OCI-LY1 (cell line): Measurements from ENCODE around the gene UNC80.

Experiments
- H2AFZ ChIP-seq: fragments of 200-600 bp; sonication (generic), shearing (Covaris generic); 2 replicates; pipeline ENCODE4 v1.6.0; 2014; ENCODE audit warnings: antibody characterized with exemption, mild to moderate bottlenecking, low read length
- H3F3A ChIP-seq: fragments of 200-600 bp; sonication (generic), shearing (Covaris generic); 2 replicates; pipeline ENCODE4 v1.6.0; 2014; ENCODE audit warnings: mild to moderate bottlenecking, antibody characterized with exemption, low read length, moderate library complexity; ENCODE audit not compliant: insufficient read depth
- H3K27ac ChIP-seq: fragments of 200-600 bp; sonication (generic); 2 replicates; pipeline ENCODE4 v1.5.1; 2014; ENCODE audit warnings: low read length, mixed run types, mild to moderate bottlenecking, low read depth; ENCODE audit not compliant: poor library complexity, severe bottlenecking
- H3K27me3 ChIP-seq: fragments of 200-600 bp; sonication (generic); 2 replicates; pipeline ENCODE4 v1.6.0; 2014; ENCODE audit warnings: antibody characterized with exemption, mild to moderate bottlenecking, low read length, moderate library complexity; ENCODE audit not compliant: insufficient read depth
- H3K36me3 ChIP-seq: fragments of 200-600 bp; sonication (generic); 2 replicates; pipeline ENCODE4 v1.6.1; 2014; ENCODE audit warnings: mild to moderate bottlenecking, antibody characterized with exemption, low read length, moderate library complexity, mixed read lengths; ENCODE audit not compliant: insufficient read depth
- H3K4me1 ChIP-seq: fragments of 200-600 bp; sonication (generic); 2 replicates; pipeline ENCODE4 v1.5.1; 2014; ENCODE audit warnings: mild to moderate bottlenecking, low read length, moderate library complexity; ENCODE audit not compliant: insufficient read depth, severe bottlenecking
- H3K4me2 ChIP-seq: fragments of 200-600 bp; sonication (generic), shearing (Covaris generic); 2 replicates; pipeline ENCODE4 v1.6.1; 2014; ENCODE audit warnings: low read length
- H3K4me3 ChIP-seq: fragments of 200-600 bp; sonication (generic); 2 replicates; pipeline ENCODE4 v1.5.1; 2014; ENCODE audit warnings: low read length, low read depth, mild to moderate bottlenecking, mixed read lengths; ENCODE audit not compliant: poor library complexity, severe bottlenecking
- H3K79me2 ChIP-seq: fragments of 200-600 bp; shearing (Covaris generic); 2 replicates; pipeline ENCODE4 v1.6.1; 2016; ENCODE audit warnings: mixed run types, low read length, mixed read lengths; ENCODE audit not compliant: insufficient read depth
- H3K9ac ChIP-seq: fragments of 200-600 bp; sonication (generic), shearing (Covaris generic); 2 replicates; pipeline ENCODE4 v1.6.1; 2014; ENCODE audit warnings: mild to moderate bottlenecking, low read length, mixed read lengths
- H3K9me2 ChIP-seq: fragments of 200-600 bp; sonication (generic), shearing (Covaris generic); 2 replicates; pipeline ENCODE4 v1.6.1; 2014; ENCODE audit warnings: low read depth, mild to moderate bottlenecking, low read length, mixed read lengths
- H3K9me3 ChIP-seq: fragments of 200-600 bp; shearing (Covaris generic); 2 replicates; pipeline ENCODE4 v1.6.1; 2014; ENCODE audit warnings: low read length, mixed read lengths
- H4K20me1 ChIP-seq: fragments of 200-600 bp; sonication (generic), shearing (Covaris generic); 2 replicates; pipeline ENCODE4 v1.6.0; 2016; ENCODE audit warnings: mild to moderate bottlenecking, low read length; ENCODE audit not compliant: insufficient read depth
- CTCF ChIP-seq: fragments of 200-600 bp; sonication (generic), shearing (Covaris generic); IDR thresholded peaks from 2 replicates; pipeline ENCODE4 v1.5.1; 2017; ENCODE audit warnings: mild to moderate bottlenecking, antibody characterized with exemption, low read length, moderate library complexity, mixed read lengths
- EZH2 ChIP-seq: fragments of 200-600 bp; sonication (generic), shearing (Covaris generic); IDR thresholded peaks from 2 replicates; pipeline ENCODE4 v1.8.0; 2017; ENCODE audit warnings: borderline replicate concordance, mixed run types, mild to moderate bottlenecking, antibody characterized with exemption, low read length, moderate library complexity, mixed read lengths

Gene UNC80

DNA sequence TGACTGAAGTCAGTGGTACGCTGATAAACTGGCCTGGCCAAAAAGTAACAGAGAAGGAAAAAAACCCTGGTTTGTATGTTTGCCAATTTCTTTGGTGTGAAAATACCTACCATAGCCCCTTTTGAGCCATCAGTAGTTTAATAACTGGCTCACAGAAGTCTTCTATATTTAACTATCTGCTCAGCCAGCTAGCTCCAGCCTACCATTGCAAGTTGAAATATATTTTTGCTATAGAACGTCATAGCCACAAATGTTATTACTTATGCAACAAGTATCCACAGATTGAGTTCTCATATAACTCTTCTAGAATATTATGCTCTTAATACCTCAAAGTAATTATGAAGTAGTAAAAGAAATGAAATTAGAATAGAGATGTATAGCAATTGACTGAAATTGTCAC, 256.0 kb downstream of the UNC80 start:
- Histone ChIP-seq H3K9ac (no peak overlapping the region), H3K9me3 (no peaks in the 10 kb centered on the region), H3K4me3 (no peak overlapping the region), H3K4me2 (no peak overlapping the region), H3K79me2 (no peaks in the 10 kb centered on the region), H4K20me1 (no peaks in the 10 kb centered on the region), H3K4me1 (no peaks in the 10 kb centered on the region), H3K9me2 (no peaks in the 10 kb centered on the region), H3K27ac (no peak overlapping the region), H2AFZ (no peak overlapping the region), H3F3A (no peaks in the 10 kb centered on the region), H3K36me3 (peaks cover 44% of the 10 kb centered on the region), H3K27me3 (no peaks in the 10 kb centered on the region)
- TF ChIP-seq CTCF, result no peak
- TF ChIP-seq EZH2, result no peak

DNA sequence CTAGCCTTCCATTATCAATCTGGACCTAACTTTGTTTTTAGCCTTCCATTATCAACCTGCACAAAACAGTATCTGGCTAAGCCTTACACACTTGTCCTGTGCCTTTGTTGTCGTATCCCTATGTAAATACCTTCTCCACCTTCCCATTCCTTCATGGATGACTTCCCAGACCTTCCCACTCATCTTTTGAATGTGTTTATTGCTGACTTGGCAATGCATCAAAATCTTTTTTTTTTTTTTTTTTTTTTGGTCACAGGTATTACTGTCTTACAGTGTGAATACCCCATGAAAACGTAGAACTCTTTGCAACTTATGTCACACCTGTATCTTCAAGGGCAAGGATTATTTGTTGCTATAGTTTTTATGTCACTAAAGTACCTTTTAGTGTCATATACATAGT, 256.5 kb downstream of the UNC80 start:
- no peak overlapping the region for H3K9ac ChIP-seq
- H4K20me1 ChIP-seq, result no peaks in the 10 kb centered on the region
- no peaks in the 10 kb centered on the region for H3K4me1 ChIP-seq
- no peak overlapping the region for H3K4me2 ChIP-seq
- TF ChIP-seq CTCF (no peak), EZH2 (no peak)
- no peak overlapping the region for H3K27ac ChIP-seq
- H3K36me3 ChIP-seq, result peaks cover 38% of the 10 kb centered on the region
- H3K9me3 ChIP-seq, result no peaks in the 10 kb centered on the region
- no peaks in the 10 kb centered on the region for H3K27me3 ChIP-seq
- H3K79me2 ChIP-seq, result no peaks in the 10 kb centered on the region
- H2AFZ ChIP-seq, result no peak overlapping the region
- no peaks in the 10 kb centered on the region for H3K9me2 ChIP-seq
- H3K4me3 ChIP-seq, result no peak overlapping the region
- H3F3A ChIP-seq, result no peaks in the 10 kb centered on the region

GRCh38 chr2:210034087-210034683, 262.6 kb downstream of the UNC80 start:
- Histone ChIP-seq H3K4me2 (no peak overlapping the region), H3K27me3 (no peaks in the 10 kb centered on the region), H3F3A (no peaks in the 10 kb centered on the region), H3K27ac (no peak overlapping the region), H3K4me1 (no peaks in the 10 kb centered on the region), H3K9me2 (no peaks in the 10 kb centered on the region), H3K4me3 (no peak overlapping the region), H2AFZ (no peak overlapping the region), H3K79me2 (no peaks in the 10 kb centered on the region), H4K20me1 (no peaks in the 10 kb centered on the region), H3K9me3 (no peaks in the 10 kb centered on the region), H3K36me3 (no peaks in the 10 kb centered on the region), H3K9ac (no peak overlapping the region)
- TF ChIP-seq EZH2, result no peak
- no peak for TF ChIP-seq CTCF
